Hepatocyte (in vitro differentiated cells): ENCODE results near the gene PSMC1.

ENCODE experiments used
- EZH2 ChIP-seq: fragments of 200-600 bp; sonication (generic); IDR thresholded peaks from 2 replicates; pipeline ENCODE4 v1.6.1; 2016; ENCODE audit warnings: antibody characterized with exemption, mild to moderate bottlenecking, borderline replicate concordance
- EZH2phosphoT487 ChIP-seq: fragments of 200-600 bp; sonication (generic); IDR thresholded peaks from one replicate; pipeline ENCODE4 v1.6.1; 2018; ENCODE audit warnings: antibody characterized with exemption, mild to moderate bottlenecking, low read depth, moderate library complexity; ENCODE audit not compliant: unreplicated experiment, severe bottlenecking
- TF ChIP-seq, protein P1 (sequence below): fragments of 200-600 bp; sonication (generic); IDR thresholded peaks from 2 replicates; pipeline ENCODE4 v1.5.1; 2016; ENCODE audit warnings: antibody characterized with exemption, mild to moderate bottlenecking; ENCODE audit not compliant: poor library complexity

DNA sequence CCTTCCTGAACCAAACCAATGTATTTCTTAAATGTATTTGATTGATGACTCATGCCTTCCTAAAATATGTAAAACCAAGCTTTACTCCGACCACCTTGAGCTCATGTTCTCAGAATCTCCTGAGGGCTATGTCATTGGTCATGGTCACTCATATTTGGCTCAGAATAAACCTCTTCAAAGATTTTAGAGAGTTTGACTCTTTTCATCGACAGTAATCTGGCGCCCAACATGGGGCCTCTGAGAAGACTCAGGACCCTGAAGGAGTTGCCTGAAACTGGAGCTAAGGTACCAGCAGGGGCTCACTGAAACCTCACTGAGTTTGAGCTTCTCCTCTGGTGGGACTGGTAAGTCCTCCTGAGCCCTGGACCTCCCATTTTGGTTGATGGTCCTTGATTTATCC lies 17.2 kb upstream of the PSMC1 start:
- TF ChIP-seq EZH2 (no peak), EZH2phosphoT487 (no peak)
- TF ChIP-seq, protein P1, sequence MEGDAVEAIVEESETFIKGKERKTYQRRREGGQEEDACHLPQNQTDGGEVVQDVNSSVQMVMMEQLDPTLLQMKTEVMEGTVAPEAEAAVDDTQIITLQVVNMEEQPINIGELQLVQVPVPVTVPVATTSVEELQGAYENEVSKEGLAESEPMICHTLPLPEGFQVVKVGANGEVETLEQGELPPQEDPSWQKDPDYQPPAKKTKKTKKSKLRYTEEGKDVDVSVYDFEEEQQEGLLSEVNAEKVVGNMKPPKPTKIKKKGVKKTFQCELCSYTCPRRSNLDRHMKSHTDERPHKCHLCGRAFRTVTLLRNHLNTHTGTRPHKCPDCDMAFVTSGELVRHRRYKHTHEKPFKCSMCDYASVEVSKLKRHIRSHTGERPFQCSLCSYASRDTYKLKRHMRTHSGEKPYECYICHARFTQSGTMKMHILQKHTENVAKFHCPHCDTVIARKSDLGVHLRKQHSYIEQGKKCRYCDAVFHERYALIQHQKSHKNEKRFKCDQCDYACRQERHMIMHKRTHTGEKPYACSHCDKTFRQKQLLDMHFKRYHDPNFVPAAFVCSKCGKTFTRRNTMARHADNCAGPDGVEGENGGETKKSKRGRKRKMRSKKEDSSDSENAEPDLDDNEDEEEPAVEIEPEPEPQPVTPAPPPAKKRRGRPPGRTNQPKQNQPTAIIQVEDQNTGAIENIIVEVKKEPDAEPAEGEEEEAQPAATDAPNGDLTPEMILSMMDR = no peak
